Adrenal gland (tissue), 12 donors: ENCODE results near the gene SEMA5A. TPM values are rescaled to one million over a fixed set of nuclear protein-coding genes. Genes with fewer than 3 reads are reported as not detected.

ENCODE experiments used
- DNase-seq, 7 donors: peaks; one replicate each; pipeline ENCODE4 v3.0.0-alpha.2; 2019 to 2020
- H3K27ac ChIP-seq, 5 donors: fragments of 200-600 bp; sonication (generic) in 4 of 5; 1 replicate in 3 of 5; 2 replicates in 2 of 5; pipeline versions ENCODE4 v1.5.1 to v1.8.0; 2016 to 2020; ENCODE audit warnings: mild to moderate bottlenecking in 1 of 5
- H3K27me3 ChIP-seq: fragments of 200-600 bp; 2 replicates; pipeline ENCODE4 v1.8.0; 2021
- H3K36me3 ChIP-seq, 2 donors: fragments of 200-600 bp; replicated peaks in 1 of 2; 1 replicate in 1 of 2; 2 replicates in 1 of 2; pipeline versions ENCODE4 v1.5.1 to v1.8.0; 2018 to 2022
- H3K4me1 ChIP-seq, 2 donors: fragments of 200-600 bp; replicated peaks in 1 of 2; 1 replicate in 1 of 2; 2 replicates in 1 of 2; pipeline versions ENCODE4 v1.5.1 to v1.8.0; 2018 to 2021
- H3K4me3 ChIP-seq, 4 donors: fragments of 200-600 bp; sonication (generic) in 3 of 4; one replicate each; pipeline ENCODE4 v1.5.1; 2016 to 2018
- H3K9me3 ChIP-seq, 3 donors: fragments of 200-600 bp; sonication (generic) in 1 of 3; replicated peaks in 1 of 3; 1 replicate in 2 of 3; 2 replicates in 1 of 3; pipeline versions ENCODE4 v1.5.1 to v1.8.0; 2016 to 2021
- CTCF ChIP-seq, 6 experiments: fragments of 450-650 bp in 4 of 6; fragments of 200-600 bp in 2 of 6; sonication (generic) in 1 of 6; IDR thresholded peaks; 1 replicate in 5 of 6; 2 replicates in 1 of 6; pipeline versions ENCODE4 v1.5.1 to v1.8.0; 2016 to 2021; ENCODE audit warnings: antibody characterized with exemption in 6 of 6, mild to moderate bottlenecking in 2 of 6, moderate library complexity in 1 of 6
- POLR2A ChIP-seq, 2 donors: fragments of 450-650 bp; IDR thresholded peaks; one replicate each; pipeline ENCODE4 v1.6.1; 2017; ENCODE audit warnings: antibody characterized with exemption in 2 of 2, mild to moderate bottlenecking in 2 of 2, moderate library complexity in 1 of 2
- WGBS, 4 donors: extraction: QIAGEN DNeasy Blood & Tissue Kit in 2 of 4; methylation state at CpG; one replicate each; pipeline versions ENCODE4 v1.1.5 to v1.1.7; 2013 to 2017; 5-methylcytosine and 5-hydroxymethylcytosine counted together
- intact Hi-C, 2 donors: fragments of 100-400 bp; cut with DNase I; formaldehyde crosslinking; loops; one replicate each; pipeline versions ENCODE4 v1.14.1 to v1.15.0; 2022 to 2023
- polyA plus RNA-seq, 3 donors: library from polyadenylated mRNA; stranded (reverse); fragments of 200-250 nt in 2 of 3; fragments of 350-450 nt in 1 of 3; fragmentation: Illumina TruSeq in 1 of 3; extraction: RNeasy Lipid Tissue Mini Kit (QIAGEN cat#74804) in 1 of 3; gene quantifications; one replicate each; pipeline ENCODE4 v1.2.3, GENCODE V29; 2013 to 2014
- total RNA-seq, 9 donors: library from RNA; depleted of rRNA in 4 of 9; stranded (reverse); fragments of >200 nt in 4 of 9; fragments of 120-200 nt in 1 of 9; fragmentation: NEBNext Ultra II Directional in 1 of 9; extraction: Animal tissue kit (Norgen Biotek cat#: 25700) in 1 of 9; gene quantifications; one replicate each; pipeline versions ENCODE4 v1.1.0 to v1.2.4, GENCODE V29; 2013 to 2023
- donor health status: healthy with polysubstance abuse.
- donor health status: Bipolar disorder and iron deficiency.
- donor health status: DM: yes; HTN: yes; CAD: no.
- donor health status: DM: no; HTN: no; CAD: no.
- donor health status: DM: no; HTN: no; CAD: no.
- donor health status: DM: yes; HTN: yes; CAD: no.

SEMA5A gene
- total and polyA plus RNA-seq, 12 donors, result 0.40 to 6.0 (median 2.6) TPM

DNA sequence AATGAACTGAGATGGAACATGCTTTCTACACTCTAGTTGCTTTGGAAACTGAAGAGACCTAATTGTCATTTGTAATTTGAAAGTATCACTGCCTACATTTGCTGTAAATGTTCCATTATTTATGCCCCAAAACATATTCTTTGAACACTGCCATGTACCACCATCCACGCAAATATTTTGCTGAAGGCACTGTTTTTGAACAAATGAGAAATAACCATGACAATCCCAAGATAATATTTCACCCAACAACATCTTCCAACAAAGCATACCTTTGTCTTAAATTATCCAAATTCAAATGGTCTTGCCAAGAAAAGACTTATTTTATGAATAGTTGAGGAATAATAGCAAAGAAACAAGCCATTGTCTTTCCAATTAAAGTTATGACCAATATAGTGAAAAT is 356.2 kb downstream of the SEMA5A start:
- Histone ChIP-seq H3K27me3 (no peaks in the 10 kb centered on the region), H3K27ac (no peak overlapping the region), H3K36me3 (no peaks in the 10 kb centered on the region), H3K4me1 (peaks cover 0 to 7% of the 10 kb centered on the region in 2 donors), H3K4me3 (no peak overlapping the region), H3K9me3 (no peaks in the 10 kb centered on the region)
- TF ChIP-seq POLR2A (IDR thresholded peaks at IDR 0.05), result no peak
- no peak for TF ChIP-seq CTCF (IDR thresholded peaks at IDR 0.05)
- 74 to 91% (median 83%) methylated on average over 1 of the region's 1 CpG for WGBS, 4 donors
- intact Hi-C loops, result no loop called here
- DNase-seq, result no peak

DNA sequence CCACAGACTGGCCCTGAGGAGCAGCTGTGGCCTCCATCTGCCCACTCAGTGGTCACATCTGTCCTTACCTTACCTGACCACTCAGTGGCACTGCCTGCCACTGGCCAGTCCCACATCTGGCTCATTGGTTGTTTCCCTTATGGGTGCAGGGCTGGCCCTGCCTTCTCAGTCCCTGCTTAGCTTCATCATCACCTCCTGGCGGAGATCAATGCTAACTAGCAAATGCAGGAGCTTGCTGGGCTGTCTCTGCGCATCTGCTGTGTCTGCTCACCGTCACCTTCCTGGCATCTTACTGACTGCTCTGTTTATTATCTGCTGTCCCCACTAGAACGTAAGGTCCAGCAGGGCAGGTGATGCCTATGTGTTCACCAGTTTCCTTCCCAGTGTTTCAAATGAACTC is 356.9 kb downstream of the SEMA5A start:
- intact Hi-C loops, result no loop called here

DNA sequence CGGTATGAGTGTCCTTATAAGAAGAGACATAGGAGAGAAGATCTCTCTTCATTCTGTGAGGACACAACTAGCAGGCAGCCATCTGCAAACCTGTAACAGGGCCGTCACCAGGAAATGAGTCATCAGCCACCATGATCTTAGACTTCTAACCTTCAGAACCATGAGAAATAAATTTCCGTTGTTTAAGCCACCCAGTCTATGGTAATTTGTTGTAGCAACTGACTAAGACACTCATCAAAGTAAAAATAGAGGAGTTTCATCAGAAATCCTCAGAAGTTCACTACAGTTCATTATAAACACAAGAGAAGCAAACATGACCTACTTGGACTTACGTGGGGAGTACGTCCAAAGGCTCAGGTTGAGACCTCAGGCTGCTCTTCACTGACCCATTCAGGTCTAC is 357.7 kb downstream of the SEMA5A start:
- no peak for TF ChIP-seq CTCF (IDR thresholded peaks at IDR 0.05)
- TF ChIP-seq POLR2A (IDR thresholded peaks at IDR 0.05), result no peak
- intact Hi-C loops, result no loop called here
- 40 to 59% (median 55%) methylated on average over 5 of the region's 5 CpGs for WGBS, 4 donors

More for the DNA sequence above, 356.9 kb downstream of the SEMA5A start:
- H3K27me3 ChIP-seq, result no peaks in the 10 kb centered on the region
- peak in 1 of 7 donors; percentile 60 for DNase-seq
- H3K9me3 ChIP-seq, result no peaks in the 10 kb centered on the region
- TF ChIP-seq POLR2A (IDR thresholded peaks at IDR 0.05) (no peak), CTCF (IDR thresholded peaks at IDR 0.05) (no peak)
- 73 to 95% (median 91%) methylated on average over 4 of the region's 4 CpGs for WGBS, 4 donors
- H3K36me3 ChIP-seq, result no peaks in the 10 kb centered on the region
- no peak overlapping the region for H3K4me3 ChIP-seq
- H3K4me1 ChIP-seq, result peaks cover 0 to 7% of the 10 kb centered on the region in 2 donors
- H3K27ac ChIP-seq, result no peak overlapping the region

DNA sequence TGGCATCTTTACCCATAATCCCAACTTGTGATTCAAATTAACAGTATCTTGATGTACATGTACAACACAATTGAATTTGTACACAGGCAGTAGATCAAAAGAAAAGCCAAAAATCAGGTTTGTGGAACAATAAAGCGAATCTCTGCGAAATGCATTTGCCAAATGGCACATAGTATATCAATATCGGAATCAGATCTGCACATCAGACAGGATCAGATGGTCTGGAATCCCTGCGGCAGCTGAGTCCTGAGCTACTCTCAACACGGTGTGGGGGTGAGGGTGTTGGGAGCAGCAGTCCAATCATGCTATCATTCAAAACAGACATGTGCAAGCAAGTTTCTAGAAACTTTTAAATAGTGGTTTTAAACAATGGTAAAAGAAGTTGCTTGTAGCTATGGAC is 358.3 kb downstream of the SEMA5A start:
- H3K4me1 ChIP-seq, result peaks cover 0 to 7% of the 10 kb centered on the region in 2 donors
- H3K27me3 ChIP-seq, result no peaks in the 10 kb centered on the region
- intact Hi-C loops, result no loop called here
- H3K27ac ChIP-seq, result no peak overlapping the region
- H3K36me3 ChIP-seq, result no peaks in the 10 kb centered on the region
- DNase-seq, result no peak
- H3K9me3 ChIP-seq, result no peaks in the 10 kb centered on the region
- 91 to 97% (median 94%) methylated on average over 5 of the region's 5 CpGs for WGBS, 4 donors
- TF ChIP-seq CTCF (IDR thresholded peaks at IDR 0.05) (no peak), POLR2A (IDR thresholded peaks at IDR 0.05) (no peak)
- H3K4me3 ChIP-seq, result no peak overlapping the region

More for the DNA sequence above, 357.7 kb downstream of the SEMA5A start:
- Histone ChIP-seq H3K27me3 (no peaks in the 10 kb centered on the region), H3K27ac (peak overlapping the region in 1 of 5 donors; percentile 31), H3K9me3 (no peaks in the 10 kb centered on the region), H3K4me3 (no peak overlapping the region), H3K36me3 (no peaks in the 10 kb centered on the region), H3K4me1 (peaks cover 0 to 7% of the 10 kb centered on the region in 2 donors)
- peak in 3 of 7 donors; percentile 17 to 32 (median 24) for DNase-seq
